Measurements from ENCODE around the gene HERC3.

Gene HERC3

DNA sequence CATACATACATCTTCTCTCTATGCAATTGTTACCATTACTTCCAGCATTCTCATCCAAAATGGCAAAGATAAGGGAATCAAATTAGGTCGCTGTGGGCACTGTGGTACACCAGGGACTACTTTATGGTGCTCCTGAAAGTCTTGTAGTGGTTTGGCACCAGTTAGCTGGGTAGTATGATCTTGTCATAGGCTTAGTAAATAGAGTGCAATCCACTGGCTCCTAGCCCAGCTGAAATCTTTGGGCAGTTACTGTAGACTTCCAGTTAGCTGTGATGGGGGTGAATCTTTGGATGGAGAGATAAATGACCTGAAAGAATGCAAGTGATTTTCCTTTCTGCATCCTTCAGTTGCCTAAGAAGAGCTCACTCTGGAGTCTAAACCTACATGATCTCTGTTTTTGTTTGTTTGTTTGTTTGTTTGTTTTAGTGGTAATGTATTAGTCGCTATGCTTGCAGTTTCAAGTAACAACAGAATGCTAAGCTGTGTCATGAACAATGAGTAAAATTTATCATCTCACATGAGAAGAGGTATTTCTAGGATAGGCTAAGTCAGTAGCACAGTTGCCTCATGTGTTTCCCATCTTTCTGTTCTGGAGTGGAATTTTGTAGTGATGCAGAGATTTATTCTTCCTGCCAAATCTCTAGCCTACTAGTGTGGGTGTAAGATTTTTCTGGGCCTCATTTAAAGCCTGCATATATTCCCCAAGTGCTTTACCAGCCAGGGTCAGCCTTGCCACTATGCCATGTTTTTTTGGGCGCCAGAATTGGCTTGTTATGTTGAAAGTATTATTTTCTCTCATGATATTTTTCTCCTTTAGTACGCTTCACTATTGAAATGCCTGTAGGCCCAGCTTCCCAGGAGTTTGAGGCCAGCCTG lies 24.2 kb downstream of the HERC3 start:
- H3K4me3 ChIP-seq (ENCODE audit: low read length): no peak overlapping the region
- TF ChIP-seq, protein P1, sequence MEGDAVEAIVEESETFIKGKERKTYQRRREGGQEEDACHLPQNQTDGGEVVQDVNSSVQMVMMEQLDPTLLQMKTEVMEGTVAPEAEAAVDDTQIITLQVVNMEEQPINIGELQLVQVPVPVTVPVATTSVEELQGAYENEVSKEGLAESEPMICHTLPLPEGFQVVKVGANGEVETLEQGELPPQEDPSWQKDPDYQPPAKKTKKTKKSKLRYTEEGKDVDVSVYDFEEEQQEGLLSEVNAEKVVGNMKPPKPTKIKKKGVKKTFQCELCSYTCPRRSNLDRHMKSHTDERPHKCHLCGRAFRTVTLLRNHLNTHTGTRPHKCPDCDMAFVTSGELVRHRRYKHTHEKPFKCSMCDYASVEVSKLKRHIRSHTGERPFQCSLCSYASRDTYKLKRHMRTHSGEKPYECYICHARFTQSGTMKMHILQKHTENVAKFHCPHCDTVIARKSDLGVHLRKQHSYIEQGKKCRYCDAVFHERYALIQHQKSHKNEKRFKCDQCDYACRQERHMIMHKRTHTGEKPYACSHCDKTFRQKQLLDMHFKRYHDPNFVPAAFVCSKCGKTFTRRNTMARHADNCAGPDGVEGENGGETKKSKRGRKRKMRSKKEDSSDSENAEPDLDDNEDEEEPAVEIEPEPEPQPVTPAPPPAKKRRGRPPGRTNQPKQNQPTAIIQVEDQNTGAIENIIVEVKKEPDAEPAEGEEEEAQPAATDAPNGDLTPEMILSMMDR (IDR thresholded peaks at IDR 0.05; ENCODE audit: insufficient read depth, low read depth, low read length, missing control alignments): no peak
- peak; percentile 80 for DNase-seq (ENCODE audit: low read depth)

DNA sequence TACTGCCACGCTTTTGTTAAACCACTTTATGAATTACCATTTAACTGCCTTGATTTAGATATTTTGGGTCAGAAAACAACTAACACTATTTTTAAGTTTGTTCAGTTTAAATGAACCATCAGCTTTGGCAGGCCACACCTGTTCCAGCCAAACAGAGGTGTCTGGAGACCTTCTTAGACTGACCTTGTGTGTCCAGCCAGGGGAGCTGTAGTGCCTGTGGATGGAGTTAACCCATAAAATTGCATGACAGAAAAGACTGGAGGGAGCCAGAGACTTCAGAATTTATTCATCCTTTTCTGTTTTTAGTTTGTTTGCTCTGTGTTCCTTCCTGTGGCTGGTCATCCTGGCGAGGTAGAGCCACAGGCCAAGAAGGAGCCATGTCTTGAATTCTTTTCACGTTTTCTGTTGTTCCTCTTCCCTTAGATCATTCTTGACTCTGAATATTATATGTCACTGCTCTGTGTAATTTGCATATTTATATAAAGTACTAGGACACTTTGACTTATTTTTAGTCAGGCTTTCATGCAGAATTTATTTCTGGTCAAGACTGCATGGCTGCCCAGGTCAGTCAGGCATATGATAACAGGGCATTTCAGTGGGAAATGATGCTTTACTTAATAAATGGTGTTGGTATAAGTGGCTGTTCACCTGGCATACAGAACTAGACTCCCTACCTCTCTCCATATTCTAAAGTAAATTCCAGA lies 26.7 kb downstream of the HERC3 start:
- no peak overlapping the region for H3K4me3 ChIP-seq (ENCODE audit: low read length)
- TF ChIP-seq, protein P1 (IDR thresholded peaks at IDR 0.05; ENCODE audit: insufficient read depth, low read depth, low read length, missing control alignments): no peak
- DNase-seq (ENCODE audit: low read depth): no peak

DNA sequence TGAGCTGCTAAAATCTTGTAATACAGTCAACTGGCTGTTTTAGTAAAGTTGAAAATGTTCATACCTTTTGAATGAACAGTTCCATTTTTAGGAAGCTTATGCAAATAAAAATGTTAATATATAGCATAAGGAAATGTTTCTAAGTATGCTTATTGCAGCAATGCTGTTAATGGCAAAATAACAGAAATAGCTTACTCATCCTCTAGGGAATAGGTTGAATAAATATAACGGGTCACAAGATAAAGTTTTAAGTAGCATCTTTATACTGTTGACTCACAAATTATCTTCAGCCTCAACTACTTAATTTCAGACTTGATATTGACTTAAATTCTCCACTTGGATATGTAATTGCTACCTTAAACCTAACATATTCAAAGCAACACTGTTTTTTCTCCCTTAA lies 27.7 kb downstream of the HERC3 start:
- no peak for DNase-seq (ENCODE audit: low read depth)
- TF ChIP-seq, protein P1 (IDR thresholded peaks at IDR 0.05; ENCODE audit: insufficient read depth, low read depth, low read length, missing control alignments): no peak
- H3K4me3 ChIP-seq (ENCODE audit: low read length): no peak overlapping the region

DNA sequence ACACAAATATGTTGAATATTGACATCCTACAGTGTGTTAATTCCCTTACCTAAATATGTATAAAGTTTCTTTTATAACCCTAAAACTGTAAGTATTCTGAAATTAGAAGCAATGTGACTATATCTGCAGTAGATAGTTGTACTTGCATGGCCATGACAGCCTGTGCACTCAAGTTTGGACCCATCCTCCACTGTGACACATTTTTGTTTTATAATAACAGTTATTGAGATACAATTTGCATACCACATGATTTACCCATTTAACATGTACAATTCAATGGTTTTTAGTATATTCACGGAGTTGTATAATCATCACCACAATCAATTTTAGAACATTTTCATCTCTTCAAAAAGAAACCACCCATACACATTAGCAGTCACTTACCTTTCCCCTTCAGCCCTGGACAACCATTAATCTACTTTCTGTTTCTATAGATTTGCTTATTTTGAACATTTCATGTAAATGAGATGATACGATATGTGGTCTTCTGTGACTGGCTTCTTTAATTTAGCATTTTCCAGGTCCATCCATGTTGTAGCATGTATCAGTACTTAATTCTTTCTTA lies 29.6 kb downstream of the HERC3 start:
- H3K4me3 ChIP-seq (ENCODE audit: low read length): no peak overlapping the region
- DNase-seq (ENCODE audit: low read depth): no peak
- TF ChIP-seq, protein P1 (IDR thresholded peaks at IDR 0.05; ENCODE audit: insufficient read depth, low read depth, low read length, missing control alignments): no peak

GRCh38 chr4:88623097-88623496 lies 30.8 kb downstream of the HERC3 start:
- peak; percentile 99 for DNase-seq (ENCODE audit: low read depth)
- no peak overlapping the region for H3K4me3 ChIP-seq (ENCODE audit: low read length)
- TF ChIP-seq, protein P1 (IDR thresholded peaks at IDR 0.05; ENCODE audit: insufficient read depth, low read depth, low read length, missing control alignments): no peak

DNA sequence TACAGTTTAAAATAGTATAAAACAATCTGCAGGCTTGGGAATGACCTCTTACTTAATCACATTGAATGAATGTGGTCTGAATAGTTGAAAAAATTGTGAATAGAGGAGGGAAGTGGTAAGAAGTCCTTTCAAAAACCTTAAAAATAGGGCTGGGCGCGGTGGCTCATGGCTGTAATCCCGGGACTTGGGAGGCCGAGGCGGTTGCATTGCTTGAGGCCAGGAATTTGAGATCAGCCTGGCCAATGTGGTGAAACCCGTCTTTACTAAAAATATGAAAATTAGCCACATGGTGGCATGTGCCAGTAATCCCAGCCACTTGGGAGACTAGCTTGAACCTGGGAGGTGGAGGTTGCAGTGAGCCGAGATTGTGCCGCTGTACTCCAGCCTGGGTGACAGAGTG lies 36.5 kb downstream of the HERC3 start:
- TF ChIP-seq, protein P1 (IDR thresholded peaks at IDR 0.05; ENCODE audit: insufficient read depth, low read depth, low read length, missing control alignments): no peak
- H3K4me3 ChIP-seq (ENCODE audit: low read length): no peak overlapping the region
- DNase-seq (ENCODE audit: low read depth): no peak

All from epithelial cell of esophagus (primary cell).